GM10248 (cell line): ENCODE results near the gene UTS2B.

Experiments used
- CTCF ChIA-PET: fragments of 300-600 bp; sonication (Branson Sonifier 250); formaldehyde crosslinking; extraction: SDS; loops from one replicate; lab custom pipeline; 2021; ENCODE audit warnings: antibody characterized with exemption; lab: Yijun Ruan, JAX
- POLR2A ChIA-PET: fragments of 350-650 bp; sonication (Branson Sonifier 250); formaldehyde crosslinking; extraction: SDS; loops from one replicate; lab custom pipeline; 2020; ENCODE audit warnings: antibody characterized with exemption; lab: Yijun Ruan, JAX
- DNase-seq: peaks from one replicate; pipeline ENCODE4 v3.0.0; 2012; ENCODE audit errors: extremely low spot score
- CTCF ChIP-seq: IDR thresholded peaks from 2 replicates; pipeline ENCODE4 v1.5.1; 2012; ENCODE audit warnings: mild to moderate bottlenecking, low read depth; ENCODE audit errors: extremely low read depth, missing control alignments, control extremely low read depth

The UTS2B gene

GRCh38 chr3:191345334-191345733 is 15.0 kb upstream of the UTS2B start:
- DNase-seq: no peak
- POLR2A ChIA-PET: no interaction called here
- no peak for TF ChIP-seq CTCF
- CTCF ChIA-PET: interaction anchor here (1.0 to 1.9 kb wide), 4 partner anchors 10 to 293 kb away, joined by 3 to 11 read pairs (median 7); no protein-coding TSS in a partner anchor

GRCh38 chr3:191343913-191344312 is 13.6 kb upstream of the UTS2B start:
- CTCF ChIA-PET: interaction anchor here (1.7 to 1.9 kb wide), 2 partner anchors 11 to 292 kb away, joined by 3 to 10 read pairs; no protein-coding TSS in a partner anchor
- TF ChIP-seq CTCF: no peak
- DNase-seq: no peak
- POLR2A ChIA-PET: no interaction called here

- DNase-seq: no peak
- TF ChIP-seq CTCF: no peak
- ChIA-PET CTCF (no interaction called here), POLR2A (no interaction called here)
Measured at GRCh38 chr3:191343115-191343514, 12.8 kb upstream of the UTS2B start.

- no peak for TF ChIP-seq CTCF
- POLR2A ChIA-PET: no interaction called here
- CTCF ChIA-PET: interaction anchor here (0.8 to 2.7 kb wide), 6 partner anchors 12 to 98 kb away, joined by 3 to 10 read pairs (median 4); partner anchors contain the start of gene UTS2B
- no peak for DNase-seq
Measured at GRCh38 chr3:191342411-191342810, 12.1 kb upstream of the UTS2B start.

- no peak for TF ChIP-seq CTCF
- POLR2A ChIA-PET: no interaction called here
- CTCF ChIA-PET: interaction anchor here (0.8 to 2.7 kb wide), 8 partner anchors 9 to 106 kb away, joined by 3 to 10 read pairs (median 4); partner anchors contain the start of gene UTS2B
- DNase-seq: no peak
Measured at GRCh38 chr3:191342006-191342405, 11.7 kb upstream of the UTS2B start.

- no peak for TF ChIP-seq CTCF
- DNase-seq: no peak
- ChIA-PET POLR2A (no interaction called here), CTCF (interaction anchor here (1.3 to 5.6 kb wide), 6 partner anchors 10 to 105 kb away, joined by 3 to 45 read pairs (median 4); partner anchors contain the start of gene UTS2B)
Measured at GRCh38 chr3:191340966-191341365, 10.6 kb upstream of the UTS2B start.
